Naive thymus-derived CD4-positive, alpha-beta T cell (primary cell): ENCODE results near the gene KIF3C. TPM values are rescaled to one million over a fixed set of nuclear protein-coding genes. Genes with fewer than 3 reads are reported as not detected.
"Not testable (repeated sequence)": the region's sequence is repeated elsewhere in the genome, so short reads cannot be mapped to it uniquely, and the experiment has no call there.

ENCODE experiments used
- ATAC-seq: fragments of 150-1000 bp; cut with Tn5 transposase; 2 replicates; pipeline ENCODE4 v1.10.0; 2021; ENCODE audit warnings: mild to moderate bottlenecking, moderate library complexity
- CTCF ChIA-PET: fragments of 350-600 bp; sonication (Branson Sonifier 250); formaldehyde crosslinking; loops from one replicate; lab custom pipeline; 2021; ENCODE audit warnings: antibody characterized with exemption; lab: Charles Lee
- POLR2A ChIA-PET: fragments of 350-600 bp; sonication (Branson Sonifier 250); formaldehyde crosslinking; loops from one replicate; lab custom pipeline; 2021; ENCODE audit warnings: antibody characterized with exemption, inconsistent platforms; lab: Charles Lee
- DNase-seq, 9 donors: peaks; one replicate each; pipeline versions ENCODE4 v3.0.0 to v3.0.0-alpha.2; 2020 to 2022; ENCODE audit warnings: mixed read lengths in 1 of 9
- H3K27ac ChIP-seq: one replicate; pipeline ENCODE4 v1.7.0; 2013; ENCODE audit warnings: mild to moderate bottlenecking, low read depth, low read length, moderate library complexity
- H3K27me3 ChIP-seq, 2 donors: one replicate each; pipeline ENCODE4 v1.7.0; 2013; ENCODE audit warnings: low read length in 2 of 2, mild to moderate bottlenecking in 2 of 2, moderate library complexity in 2 of 2; ENCODE audit not compliant: control insufficient read depth in 2 of 2, insufficient read depth in 2 of 2
- H3K36me3 ChIP-seq, 3 experiments: 1 replicate in 2 of 3; 2 replicates in 1 of 3; pipeline ENCODE4 v1.7.0; 2013; ENCODE audit warnings: low read length in 3 of 3, mild to moderate bottlenecking in 3 of 3, moderate library complexity in 1 of 3; ENCODE audit not compliant: insufficient read depth in 3 of 3, control insufficient read depth in 2 of 3
- H3K4me1 ChIP-seq, 2 donors: one replicate each; pipeline ENCODE4 v1.7.0; 2013; ENCODE audit warnings: low read length in 2 of 2, mild to moderate bottlenecking in 2 of 2, moderate library complexity in 1 of 2; ENCODE audit not compliant: control insufficient read depth in 2 of 2, insufficient read depth in 2 of 2
- H3K4me3 ChIP-seq: 2 replicates; pipeline ENCODE4 v1.7.0; 2013; ENCODE audit warnings: mild to moderate bottlenecking, low read length
- H3K9me3 ChIP-seq, 3 experiments: 1 replicate in 2 of 3; 2 replicates in 1 of 3; pipeline ENCODE4 v1.7.0; 2013; ENCODE audit warnings: low read length in 3 of 3; ENCODE audit not compliant: control insufficient read depth in 2 of 3
- H3K27ac Mint-ChIP-seq, 9 donors: one replicate each; pipeline ENCODE4 v1.8.0; 2020 to 2022; ENCODE audit warnings: mixed read lengths in 9 of 9, mild to moderate bottlenecking in 8 of 9, moderate library complexity in 5 of 9, inconsistent platforms in 2 of 9
- H3K27me3 Mint-ChIP-seq, 5 donors: one replicate each; pipeline ENCODE4 v1.8.0; 2021 to 2022; ENCODE audit warnings: mixed read lengths in 5 of 5, mild to moderate bottlenecking in 1 of 5
- H3K36me3 Mint-ChIP-seq, 5 donors: one replicate each; pipeline ENCODE4 v1.8.0; 2020 to 2022; ENCODE audit warnings: mixed read lengths in 5 of 5, mild to moderate bottlenecking in 3 of 5, inconsistent platforms in 1 of 5
- H3K4me1 Mint-ChIP-seq, 7 donors: one replicate each; pipeline ENCODE4 v1.8.0; 2020 to 2022; ENCODE audit warnings: mixed read lengths in 7 of 7, mild to moderate bottlenecking in 3 of 7, inconsistent platforms in 1 of 7
- H3K4me3 Mint-ChIP-seq, 10 donors: one replicate each; pipeline ENCODE4 v1.8.0; 2020 to 2022; ENCODE audit warnings: mild to moderate bottlenecking in 10 of 10, mixed read lengths in 10 of 10, moderate library complexity in 6 of 10, inconsistent platforms in 2 of 10
- H3K9me3 Mint-ChIP-seq, 11 donors: one replicate each; pipeline ENCODE4 v1.8.0; 2020 to 2022; ENCODE audit warnings: mixed read lengths in 11 of 11, mild to moderate bottlenecking in 4 of 11, inconsistent platforms in 1 of 11, moderate library complexity in 1 of 11
- intact Hi-C, 2 donors: fragments of 100-400 bp; cut with micrococcal nuclease; formaldehyde crosslinking; loops; one replicate each; pipeline ENCODE4 v1.15.1; 2023
- polyA plus RNA-seq, 2 donors: library from polyadenylated mRNA; unstranded; fragments of 300-500 nt; fragmentation: Illumina TruSeq; gene quantifications; one replicate each; pipeline ENCODE4 v1.2.3, GENCODE V29; 2021
- total RNA-seq, 6 experiments: library from RNA in 5 of 6; stranded (reverse) in 5 of 6; gene quantifications; 1 replicate in 5 of 6; 2 replicates in 1 of 6; pipeline ENCODE4 v1.2.3 and lab custom pipeline; 2021 to 2026

KIF3C gene
- total and polyA plus RNA-seq, 7 experiments from 2014 or later, result 0.54 to 6.3 (median 4.7) TPM

DNA sequence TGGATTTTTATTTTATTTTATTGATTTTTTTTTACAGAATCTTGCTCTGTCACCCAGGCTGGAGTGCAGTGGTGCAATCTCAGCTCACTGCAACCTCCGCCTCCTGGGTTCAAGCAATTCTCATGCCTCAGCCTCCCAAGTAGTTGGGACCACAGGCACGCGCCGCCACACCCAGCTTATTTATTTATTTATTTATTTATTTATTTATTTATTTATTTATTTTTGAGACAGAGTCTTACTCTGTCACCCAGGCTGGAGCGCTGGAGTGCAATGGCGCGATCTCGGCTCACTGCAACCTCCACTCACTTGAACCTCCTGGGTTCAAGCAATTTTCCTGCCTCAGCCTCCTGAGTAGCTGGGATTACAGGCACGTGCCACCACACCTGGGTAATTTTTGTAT, 86.0 kb downstream of the KIF3C start:
- H3K4me3 Mint-ChIP-seq, intact Hi-C loops, H3K27me3 ChIP-seq, H3K9me3 ChIP-seq, POLR2A ChIA-PET, H3K36me3 ChIP-seq, H3K36me3 Mint-ChIP-seq, H3K27ac Mint-ChIP-seq, H3K4me1 ChIP-seq, DNase-seq, H3K4me1 Mint-ChIP-seq, ATAC-seq, H3K9me3 Mint-ChIP-seq, H3K27ac ChIP-seq, CTCF ChIA-PET, H3K4me3 ChIP-seq, H3K27me3 Mint-ChIP-seq: not testable (repeated sequence)

DNA sequence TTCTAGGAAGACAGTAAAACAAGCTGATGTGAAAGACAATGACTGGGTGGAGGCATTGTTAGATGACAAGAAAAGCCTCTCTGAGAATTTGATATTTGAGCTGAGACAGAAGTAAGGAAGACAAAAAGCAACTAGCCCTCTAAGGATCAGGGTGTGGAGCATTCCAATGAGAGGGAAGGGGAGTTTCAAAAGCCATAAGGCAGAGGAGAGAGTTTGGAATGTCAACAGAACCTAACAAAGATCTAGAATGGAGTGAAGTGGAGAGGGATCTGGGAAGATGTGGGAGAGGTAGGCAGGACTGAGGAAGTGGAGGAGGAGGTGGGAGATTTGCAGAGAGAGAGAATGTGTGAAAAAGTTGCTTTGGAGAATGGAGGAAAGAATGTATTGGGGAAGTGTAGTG, 86.7 kb downstream of the KIF3C start:
- no peaks in the 10 kb centered on the region for H3K27me3 ChIP-seq
- peaks cover 0 to 2% (median 0%) of the 10 kb centered on the region in 7 donors for H3K4me1 Mint-ChIP-seq
- intact Hi-C loops, result no loop called here
- H3K27ac Mint-ChIP-seq, result no peak overlapping the region
- no peaks in the 10 kb centered on the region for H3K9me3 ChIP-seq
- no peak for DNase-seq
- POLR2A ChIA-PET, result interaction anchor here (0.6 kb wide), 1 partner anchor 1640 kb away, joined by 3 read pairs; no protein-coding TSS in a partner anchor
- ATAC-seq, result no peak
- H3K4me1 ChIP-seq, result no peaks in the 10 kb centered on the region
- no peaks in the 10 kb centered on the region for H3K36me3 ChIP-seq
- no peaks in the 10 kb centered on the region for H3K36me3 Mint-ChIP-seq
- peaks cover 0 to 10% (median 0%) of the 10 kb centered on the region in 5 donors for H3K27me3 Mint-ChIP-seq
- H3K4me3 ChIP-seq, result no peak overlapping the region
- H3K27ac ChIP-seq, result no peak overlapping the region
- no peak overlapping the region for H3K4me3 Mint-ChIP-seq
- CTCF ChIA-PET, result no interaction called here
- H3K9me3 Mint-ChIP-seq, result no peaks in the 10 kb centered on the region

DNA sequence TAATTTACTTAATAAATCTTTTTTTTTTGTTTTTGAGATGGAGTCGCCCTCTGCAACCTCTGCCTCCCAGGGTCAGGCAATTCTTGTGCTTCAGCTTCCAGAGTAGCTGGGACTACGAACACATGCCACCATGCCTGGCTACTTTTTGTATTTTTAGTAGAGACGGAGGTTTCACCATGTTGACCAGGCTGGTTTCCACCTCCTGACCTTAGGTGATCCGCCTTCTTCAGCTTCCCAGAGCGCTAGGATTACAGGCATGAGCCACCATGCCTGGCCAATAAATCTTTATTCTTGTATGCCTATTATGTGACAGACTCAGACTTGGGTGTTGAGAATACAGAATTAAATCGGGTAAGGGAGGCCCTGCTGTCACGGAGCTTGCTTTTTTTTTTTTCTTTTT, 87.3 kb downstream of the KIF3C start:
- H3K4me3 Mint-ChIP-seq, result no peak overlapping the region
- Histone ChIP-seq H3K27me3 (no peaks in the 10 kb centered on the region), H3K9me3 (no peaks in the 10 kb centered on the region), H3K36me3 (no peaks in the 10 kb centered on the region), H3K4me3 (no peak overlapping the region), H3K27ac (no peak overlapping the region), H3K4me1 (no peaks in the 10 kb centered on the region)
- peaks cover 0 to 10% (median 0%) of the 10 kb centered on the region in 5 donors for H3K27me3 Mint-ChIP-seq
- no peaks in the 10 kb centered on the region for H3K9me3 Mint-ChIP-seq
- ChIA-PET POLR2A (interaction anchor here (0.7 kb wide), 1 partner anchor 17 kb away, joined by 3 read pairs; the partner anchor contains the start of gene ASXL2), CTCF (no interaction called here)
- intact Hi-C loops, result no loop called here
- no peaks in the 10 kb centered on the region for H3K36me3 Mint-ChIP-seq
- no peak overlapping the region for H3K27ac Mint-ChIP-seq
- DNase-seq (no peak), ATAC-seq (no peak)
- H3K4me1 Mint-ChIP-seq, result peaks cover 0 to 2% (median 0%) of the 10 kb centered on the region in 7 donors

DNA sequence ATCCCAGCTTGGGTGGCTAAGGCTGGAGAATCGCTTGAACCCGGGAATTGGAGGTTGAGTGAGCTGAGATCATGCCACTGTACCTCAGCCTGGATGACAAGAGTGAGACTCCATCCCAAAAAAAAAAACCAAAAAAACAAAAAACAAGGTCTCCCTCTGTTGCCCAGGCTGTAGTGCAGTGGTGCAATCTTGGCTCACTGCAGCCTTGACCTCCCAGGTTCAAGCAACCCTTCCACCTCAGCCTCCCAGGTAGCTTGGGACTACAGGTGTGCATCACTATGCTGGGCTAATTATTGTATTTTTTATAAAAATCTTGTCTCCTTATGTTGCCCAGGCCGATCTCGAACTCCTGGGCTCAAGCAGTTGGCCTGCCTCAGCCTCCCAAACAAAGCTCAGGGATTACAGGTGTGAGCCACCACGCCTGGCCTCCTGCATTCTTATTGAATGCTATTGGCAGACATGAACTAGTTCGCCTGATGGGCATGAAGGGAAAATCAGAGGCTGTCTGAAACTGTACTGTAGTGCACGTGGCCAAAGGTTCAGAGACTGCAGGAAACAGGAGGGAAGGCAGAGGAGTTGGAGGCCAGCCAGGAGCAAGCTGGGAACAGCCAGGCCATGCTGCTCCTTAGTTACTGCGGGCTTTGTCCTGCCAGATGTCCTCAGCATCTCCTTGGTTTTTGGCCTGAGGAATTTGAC, 88.0 kb downstream of the KIF3C start:
- H3K9me3 ChIP-seq, result no peaks in the 10 kb centered on the region
- no peaks in the 10 kb centered on the region for H3K27me3 ChIP-seq
- no peak for DNase-seq
- no peaks in the 10 kb centered on the region for H3K4me1 ChIP-seq
- POLR2A ChIA-PET, result interaction anchor here (0.7 to 1.5 kb wide), 2 partner anchors 16 to 290 kb away, joined by 3 to 4 read pairs; partner anchors contain the start of gene ASXL2
- Mint-ChIP-seq H3K4me3 (no peak overlapping the region), H3K27me3 (peaks cover 0 to 10% (median 0%) of the 10 kb centered on the region in 5 donors), H3K27ac (no peak overlapping the region), H3K9me3 (no peaks in the 10 kb centered on the region), H3K4me1 (peaks cover 0 to 2% (median 0%) of the 10 kb centered on the region in 7 donors), H3K36me3 (no peaks in the 10 kb centered on the region)
- no peak for ATAC-seq
- no peak overlapping the region for H3K4me3 ChIP-seq
- H3K36me3 ChIP-seq, result no peaks in the 10 kb centered on the region
- intact Hi-C loops, result no loop called here
- CTCF ChIA-PET, result interaction anchor here (0.6 kb wide), 1 partner anchor 1552 kb away, joined by 4 read pairs; no protein-coding TSS in a partner anchor
- no peak overlapping the region for H3K27ac ChIP-seq

DNA sequence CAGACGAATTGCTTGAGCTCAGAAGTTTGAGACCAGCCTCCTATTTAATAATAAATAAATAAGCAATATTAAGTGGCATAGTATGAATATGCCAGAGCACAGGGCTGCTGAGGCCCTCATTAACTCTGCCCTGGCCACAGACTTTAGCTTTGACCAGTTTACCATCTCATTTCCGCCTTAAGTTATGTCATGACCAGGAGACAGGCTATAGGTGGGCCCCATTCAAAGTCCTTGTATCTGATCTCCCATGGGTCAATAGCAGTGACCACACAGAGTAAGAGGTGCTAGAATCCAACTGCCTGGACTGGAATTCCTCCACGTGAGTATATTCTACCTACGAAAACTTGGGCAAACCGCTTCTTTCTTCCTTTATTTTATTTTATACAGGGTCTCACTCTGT, 90.6 kb downstream of the KIF3C start:
- Histone ChIP-seq H3K27ac (no peak overlapping the region), H3K4me1 (no peaks in the 10 kb centered on the region), H3K36me3 (no peaks in the 10 kb centered on the region), H3K9me3 (no peaks in the 10 kb centered on the region), H3K4me3 (no peak overlapping the region), H3K27me3 (no peaks in the 10 kb centered on the region)
- Mint-ChIP-seq H3K4me3 (no peak overlapping the region), H3K27me3 (peaks cover 0 to 8% (median 0%) of the 10 kb centered on the region in 5 donors), H3K4me1 (no peaks in the 10 kb centered on the region), H3K27ac (no peak overlapping the region), H3K36me3 (no peaks in the 10 kb centered on the region), H3K9me3 (no peaks in the 10 kb centered on the region)
- POLR2A ChIA-PET, result interaction anchor here (0.6 kb wide), 1 partner anchor 10 kb away, joined by 4 read pairs; no protein-coding TSS in a partner anchor
- DNase-seq, result no peak
- no peak for ATAC-seq
- CTCF ChIA-PET, result interaction anchor here (0.6 kb wide), 1 partner anchor 43 kb away, joined by 3 read pairs; no protein-coding TSS in a partner anchor
- intact Hi-C loops, result no loop called here

DNA sequence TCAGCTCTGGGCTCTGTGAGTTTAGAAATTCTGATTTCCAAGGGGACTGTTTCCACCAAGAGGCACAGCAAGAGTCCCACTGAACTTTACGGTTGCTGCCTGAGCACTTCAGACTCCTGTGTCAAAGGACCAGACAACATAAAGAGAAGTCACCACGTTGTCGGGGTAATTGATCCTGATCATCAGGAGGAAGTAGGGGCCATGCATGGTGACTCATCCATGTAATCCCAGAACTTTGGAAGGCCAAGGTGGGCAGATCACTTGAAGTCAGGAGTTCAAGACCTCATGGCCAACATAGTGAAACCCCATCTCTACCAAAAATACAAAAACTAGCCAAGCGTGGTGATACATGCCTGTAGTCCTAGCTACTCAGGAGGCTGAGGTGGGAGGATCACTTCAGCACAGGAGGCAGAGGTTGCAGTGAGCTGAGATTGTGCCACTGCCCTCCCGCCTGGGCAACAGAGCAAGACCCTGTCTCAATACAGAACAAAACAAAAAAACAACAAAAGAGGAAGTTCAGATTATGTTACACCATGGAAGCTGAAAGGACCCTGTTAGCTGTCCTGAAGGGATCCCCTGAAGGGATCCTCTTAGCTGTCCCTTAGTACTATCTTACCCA, 94.6 kb downstream of the KIF3C start:
- Mint-ChIP-seq H3K4me3 (no peak overlapping the region), H3K9me3 (peaks cover 0 to 3% (median 0%) of the 10 kb centered on the region in 11 donors), H3K36me3 (no peaks in the 10 kb centered on the region), H3K27ac (no peak overlapping the region), H3K27me3 (peaks cover 0 to 4% (median 3%) of the 10 kb centered on the region in 5 donors), H3K4me1 (no peaks in the 10 kb centered on the region)
- no peaks in the 10 kb centered on the region for H3K36me3 ChIP-seq
- no peak overlapping the region for H3K4me3 ChIP-seq
- no peak overlapping the region for H3K27ac ChIP-seq
- ChIA-PET CTCF (no interaction called here), POLR2A (interaction anchor here (2.9 kb wide), 1 partner anchor 9 kb away, joined by 10 read pairs; the partner anchor contains the start of gene ASXL2)
- H3K4me1 ChIP-seq, result no peaks in the 10 kb centered on the region
- ATAC-seq, result no peak
- intact Hi-C loops, result no loop called here
- H3K27me3 ChIP-seq, result no peaks in the 10 kb centered on the region
- H3K9me3 ChIP-seq, result no peaks in the 10 kb centered on the region
- no peak for DNase-seq
